Left forelimb (tissue), 1 donor: Measurements from ENCODE around the gene SETD7.
"Not testable (repeated sequence)": the region's sequence is repeated elsewhere in the genome, so short reads cannot be mapped to it uniquely, and the experiment has no call there.

Experiments
- DNase-seq: peaks from one replicate; pipeline ENCODE4 v3.0.0-alpha.2; 2018; ENCODE audit warnings: low spot score

Gene SETD7

DNA sequence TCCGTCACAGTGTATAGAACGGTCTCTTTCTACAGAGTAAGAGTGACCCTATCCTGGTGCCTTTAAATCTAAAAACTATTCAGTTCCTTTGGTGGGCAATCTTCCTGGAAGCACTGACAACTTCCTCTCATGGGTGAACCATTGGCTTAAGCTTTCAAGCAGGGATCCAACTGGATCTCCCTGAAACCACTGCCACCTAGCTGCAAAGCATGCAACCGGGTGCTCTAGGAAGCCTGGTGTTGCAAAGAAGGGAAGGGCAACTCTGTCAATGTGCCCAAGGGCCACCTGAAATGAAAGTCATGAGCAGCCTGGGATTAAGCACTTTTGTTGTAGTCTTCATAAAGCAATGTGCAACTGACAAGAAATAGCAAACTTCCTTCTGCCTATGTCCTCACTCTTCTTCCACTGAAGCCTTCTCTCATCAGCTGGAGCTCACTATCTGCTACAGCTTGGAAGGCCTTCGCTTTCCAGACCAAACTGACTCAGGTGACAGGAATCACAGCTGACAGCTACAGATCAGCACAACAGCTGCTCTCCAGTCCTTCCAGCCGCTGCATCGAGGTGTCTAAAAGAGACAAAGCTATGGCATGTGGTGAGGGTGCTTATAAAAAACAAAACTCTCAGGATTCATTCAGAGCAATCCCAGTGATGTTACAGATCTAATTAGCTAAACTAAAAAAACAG is 46.1 kb downstream of the SETD7 start:
- no peak for DNase-seq

DNA sequence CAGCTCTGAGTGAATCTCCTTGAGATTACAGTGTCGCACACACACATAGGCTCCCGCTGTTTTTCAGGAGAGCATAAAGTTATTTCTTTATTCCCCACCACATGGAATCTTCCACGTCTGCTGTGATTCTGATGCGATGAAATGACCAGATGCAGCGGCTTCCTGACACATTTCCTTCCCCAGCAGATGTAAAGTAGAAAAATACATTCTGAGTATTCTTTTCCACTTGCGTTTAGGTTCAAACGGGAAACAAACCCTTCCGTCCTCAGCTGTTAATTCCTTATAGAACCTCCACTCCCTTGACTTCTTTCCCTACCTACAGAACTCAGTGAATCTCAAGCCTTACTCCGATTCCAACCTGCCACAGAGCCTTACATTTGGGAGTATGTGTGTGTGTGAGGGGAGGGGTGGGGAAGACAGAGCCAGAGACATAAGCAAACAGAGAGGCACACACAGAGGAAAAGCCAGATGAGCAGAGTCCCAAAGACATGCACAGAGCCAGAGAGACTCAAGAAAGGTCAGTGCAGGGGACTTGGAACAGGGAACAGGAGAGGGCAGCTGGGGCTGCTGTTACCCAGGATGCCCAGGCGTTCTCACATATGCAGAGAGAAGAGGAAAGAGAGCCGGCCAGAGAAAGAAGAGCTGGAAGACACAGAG is 47.3 kb downstream of the SETD7 start:
- DNase-seq, result no peak

DNA sequence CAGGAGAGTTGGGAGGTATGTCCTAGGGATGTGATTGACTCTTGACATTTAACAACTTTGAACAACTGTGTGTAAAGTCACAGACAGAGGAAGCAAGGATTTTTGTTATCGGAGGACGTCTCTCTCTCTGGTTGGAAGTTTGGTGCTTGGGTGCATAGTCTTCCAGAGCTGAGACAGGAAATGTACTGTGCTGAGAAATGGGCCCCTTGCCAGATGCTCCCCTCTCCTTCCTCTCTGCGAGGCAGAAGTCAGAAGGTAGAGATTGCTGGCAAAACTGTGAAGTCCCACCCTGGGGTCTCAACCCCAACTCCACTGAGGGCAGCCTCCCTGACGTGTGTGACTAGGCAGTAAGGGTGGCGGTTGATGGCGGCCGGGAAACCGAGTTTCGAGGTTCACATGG is 49.2 kb downstream of the SETD7 start:
- DNase-seq, result no peak

DNA sequence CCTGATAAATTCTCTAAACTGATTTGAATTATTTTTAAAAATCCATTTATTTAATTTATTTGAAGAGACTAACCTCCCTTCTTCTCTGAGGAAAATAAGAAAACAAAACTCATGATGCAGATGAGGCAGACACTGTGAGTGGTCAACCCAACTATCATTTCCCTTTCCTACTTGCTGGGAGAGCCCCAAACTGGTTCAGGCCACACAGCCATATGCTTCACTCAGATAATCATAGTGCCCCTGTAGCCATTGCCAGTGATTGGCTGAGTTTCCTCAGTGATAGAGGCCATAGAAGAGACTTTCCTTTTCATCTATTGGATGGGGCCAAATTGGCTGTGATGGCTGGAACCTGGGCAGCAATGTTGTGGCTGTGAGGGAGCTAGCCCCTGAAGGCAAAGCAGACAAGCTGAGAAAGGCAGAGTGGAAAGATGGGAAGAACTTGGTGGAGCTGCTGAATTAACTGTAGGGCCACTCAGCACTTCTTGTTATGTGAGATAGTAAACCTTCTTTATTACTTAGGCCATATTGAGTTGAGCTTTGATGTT is 52.3 kb downstream of the SETD7 start:
- no peak for DNase-seq

DNA sequence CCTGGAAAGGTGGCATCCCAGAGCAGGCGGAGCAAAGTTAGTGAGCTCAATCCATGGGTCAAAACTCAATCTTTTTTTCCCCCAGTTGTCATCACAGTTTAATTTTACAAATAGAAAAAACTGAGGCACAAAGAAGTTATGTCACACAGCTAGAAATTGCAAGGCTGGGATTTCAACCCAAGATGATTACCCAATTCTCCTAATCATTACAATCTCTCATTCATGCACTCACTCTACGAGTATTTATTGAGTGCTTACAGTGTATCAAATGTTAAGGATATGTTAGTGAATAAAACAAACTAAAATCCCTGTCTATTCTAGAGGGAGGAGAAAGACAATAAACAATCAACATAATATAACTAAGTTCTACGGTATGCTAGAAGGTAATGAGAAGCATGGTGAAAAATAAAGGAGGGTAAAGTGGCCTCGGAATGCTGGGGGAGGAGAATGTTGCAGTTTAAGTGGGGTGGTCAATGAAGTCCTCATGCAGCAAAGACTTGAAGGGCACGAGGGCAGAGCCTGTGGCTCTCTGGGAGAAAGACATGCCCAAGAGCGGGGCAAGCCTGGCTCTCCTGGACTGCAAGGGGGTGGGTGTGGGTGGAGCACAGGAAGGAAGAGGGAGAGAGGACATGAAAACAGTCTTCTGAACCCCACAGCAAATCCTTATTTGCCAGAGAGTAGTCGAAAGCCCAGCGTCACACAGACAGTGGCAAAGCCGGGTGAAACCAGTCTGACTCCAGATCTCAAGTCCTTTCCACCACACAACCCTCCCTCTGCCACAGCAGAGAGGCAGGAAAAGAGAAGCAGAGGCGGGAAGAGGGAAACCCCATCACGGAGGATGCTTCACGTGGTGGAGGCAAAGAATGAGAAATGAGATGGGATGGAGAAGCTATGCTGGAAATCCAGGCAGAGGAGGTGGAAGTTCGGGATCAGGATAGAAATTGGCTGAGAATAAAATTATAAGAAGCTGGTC is 53.8 kb downstream of the SETD7 start:
- DNase-seq, result no peak

DNA sequence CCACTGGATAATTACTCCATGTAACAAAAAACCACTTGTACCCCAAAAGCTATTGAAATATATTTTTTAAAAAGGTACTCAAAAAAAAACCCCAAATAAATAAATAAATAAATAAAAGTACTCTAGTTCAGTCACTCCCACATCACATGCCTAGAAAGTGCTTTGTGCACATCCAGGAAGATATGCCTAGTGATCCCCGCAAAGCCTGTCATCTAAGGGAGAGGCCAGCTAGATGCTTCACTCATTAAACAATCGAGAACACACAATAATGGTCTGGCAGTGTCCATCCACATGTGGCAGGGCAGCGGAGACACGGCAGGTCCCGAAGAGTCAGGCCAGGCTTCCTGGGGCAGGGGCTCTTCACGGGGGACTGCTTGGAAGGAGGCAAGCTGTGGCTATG is 54.5 kb downstream of the SETD7 start:
- DNase-seq, result no peak

DNA sequence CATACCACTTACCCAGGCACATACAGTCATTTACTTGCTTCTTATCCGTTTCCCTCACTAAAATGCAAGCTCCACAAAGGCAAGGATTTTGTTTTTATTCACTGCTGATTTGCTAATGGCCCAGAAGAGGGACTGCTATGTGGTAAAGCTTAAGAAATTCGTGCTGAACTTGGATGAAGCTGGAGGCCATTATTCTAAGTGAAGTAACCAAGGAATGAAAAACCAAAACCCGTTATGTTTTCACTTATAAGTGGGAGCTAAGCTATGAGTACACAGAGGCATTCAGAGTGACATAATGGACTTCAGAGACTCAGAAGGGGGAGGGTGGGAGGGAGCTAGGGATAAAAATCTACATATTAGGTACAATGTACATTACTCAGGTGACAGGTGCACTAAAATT is 54.9 kb downstream of the SETD7 start:
- DNase-seq, result no peak

DNA sequence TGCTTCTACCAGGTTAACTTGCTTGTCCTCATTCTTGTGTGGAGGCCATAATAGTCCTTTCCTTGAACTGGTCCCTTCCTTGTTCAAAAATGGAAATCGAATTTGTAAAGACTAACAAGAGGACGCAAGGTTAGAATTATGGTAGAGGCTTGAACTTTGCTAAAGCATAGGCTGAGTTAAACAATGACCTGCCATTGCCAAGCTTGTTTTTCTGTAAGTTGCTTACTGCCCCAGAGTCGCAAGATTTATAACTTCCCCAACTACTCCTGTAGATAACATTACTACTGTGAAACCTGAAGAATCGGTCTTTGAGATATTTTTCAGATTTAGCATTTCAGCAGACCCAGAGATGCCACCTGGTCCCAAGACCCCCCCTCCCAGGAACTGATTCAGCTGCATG is 56.8 kb downstream of the SETD7 start:
- no peak for DNase-seq

DNA sequence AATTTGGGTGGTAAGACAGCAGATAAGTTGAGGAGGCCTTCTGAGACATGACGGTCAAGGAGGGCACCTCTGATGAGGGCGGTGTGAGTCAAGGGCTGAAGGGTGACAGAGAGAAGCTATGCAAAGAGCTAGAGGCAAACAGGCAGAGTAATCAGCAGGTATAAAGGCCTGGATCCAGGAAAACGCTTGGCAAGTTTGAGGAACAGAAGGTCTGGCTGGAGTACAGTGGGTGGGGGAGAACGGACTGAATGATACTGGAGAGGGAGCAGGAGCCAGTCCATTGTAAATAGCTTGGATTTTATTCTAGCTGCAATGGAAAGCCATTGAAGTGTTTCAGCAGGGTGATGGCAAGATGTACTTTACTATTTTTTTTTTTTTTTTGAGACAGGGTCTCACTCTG is 62.8 kb downstream of the SETD7 start:
- DNase-seq, result no peak

DNA sequence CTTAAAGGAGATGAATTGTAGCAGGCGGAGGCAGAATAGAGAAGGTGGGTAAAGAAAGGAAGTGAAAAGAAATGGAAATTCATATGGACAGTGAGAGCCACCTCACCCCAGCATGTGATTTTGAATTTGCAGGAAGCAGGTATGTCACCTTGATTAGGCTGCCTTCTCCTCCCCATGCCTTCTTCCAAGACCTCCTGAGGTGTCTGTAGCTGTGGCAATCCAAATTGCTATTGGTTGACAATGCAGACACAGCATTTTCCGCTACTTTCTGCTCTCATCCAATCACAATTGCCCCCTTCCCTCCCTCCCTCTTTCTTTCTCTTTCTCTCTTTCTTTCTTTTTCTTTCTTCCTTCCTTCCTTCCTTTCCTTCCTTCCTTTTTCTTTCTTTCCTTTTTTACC is 63.6 kb downstream of the SETD7 start:
- DNase-seq, result no peak

DNA sequence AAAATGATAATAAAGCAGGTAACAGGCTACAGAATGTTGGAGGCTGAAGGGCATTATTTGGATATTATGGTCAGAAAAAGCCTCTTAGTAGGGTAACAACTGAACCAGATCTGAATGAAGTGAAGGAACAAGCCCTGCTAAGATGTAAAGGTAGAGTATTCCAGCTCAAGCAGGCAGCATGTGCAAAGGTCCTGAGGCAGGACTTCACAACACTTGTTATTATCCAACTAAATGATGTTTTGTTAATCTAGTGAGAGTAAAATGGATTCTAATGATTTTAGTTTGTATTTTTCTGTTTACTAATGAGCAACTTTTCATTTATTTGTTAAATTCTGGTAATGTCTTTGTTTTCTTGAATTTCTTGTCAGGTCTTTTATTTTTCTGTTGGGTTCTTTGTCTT is 66.4 kb downstream of the SETD7 start:
- DNase-seq, result no peak

DNA sequence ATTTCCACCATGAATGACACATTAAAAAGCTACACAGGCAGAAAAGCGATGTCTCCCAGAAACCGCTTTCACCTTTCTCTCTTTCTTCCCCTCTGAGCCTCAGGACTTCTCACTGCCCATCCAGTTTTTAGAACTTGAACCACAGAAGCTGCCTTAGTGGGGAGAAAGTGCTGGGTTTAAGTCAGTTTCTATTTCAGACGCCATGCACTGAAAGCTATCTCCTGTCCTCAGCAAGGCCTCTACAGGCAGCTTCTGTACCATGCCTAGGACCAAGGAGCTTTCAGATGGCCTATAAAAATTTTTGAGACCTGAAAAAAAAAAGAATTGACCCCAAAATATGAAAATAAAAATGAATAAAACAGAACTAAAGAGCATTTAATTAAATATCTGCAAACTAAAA is 67.6 kb downstream of the SETD7 start:
- DNase-seq, result no peak

DNA sequence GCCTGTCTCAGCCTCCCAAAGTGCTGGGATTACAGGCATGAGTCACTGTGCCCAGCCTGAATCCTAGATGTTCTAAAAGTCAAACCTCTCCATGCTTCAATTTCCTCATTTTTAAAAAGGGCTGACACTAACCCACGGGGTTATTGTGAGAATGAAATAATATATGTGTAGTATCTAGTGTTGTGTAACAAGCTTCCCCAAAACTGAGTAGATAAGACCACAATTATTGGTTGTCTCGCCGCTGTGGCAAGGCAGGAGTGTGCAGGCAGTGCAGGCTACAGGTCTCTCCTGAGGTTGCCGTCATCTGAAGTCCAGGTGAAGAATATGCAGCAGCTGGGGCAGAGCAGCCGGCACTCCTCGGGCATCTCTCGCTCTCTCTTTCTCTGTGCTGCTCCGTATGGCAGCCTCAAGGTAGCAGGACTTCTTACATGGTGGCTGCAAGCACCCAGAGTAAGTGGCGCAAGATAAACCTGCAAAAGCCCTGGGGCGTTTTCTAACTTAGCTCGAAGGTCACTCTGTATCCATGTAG is 71.2 kb downstream of the SETD7 start:
- no peak for DNase-seq

DNA sequence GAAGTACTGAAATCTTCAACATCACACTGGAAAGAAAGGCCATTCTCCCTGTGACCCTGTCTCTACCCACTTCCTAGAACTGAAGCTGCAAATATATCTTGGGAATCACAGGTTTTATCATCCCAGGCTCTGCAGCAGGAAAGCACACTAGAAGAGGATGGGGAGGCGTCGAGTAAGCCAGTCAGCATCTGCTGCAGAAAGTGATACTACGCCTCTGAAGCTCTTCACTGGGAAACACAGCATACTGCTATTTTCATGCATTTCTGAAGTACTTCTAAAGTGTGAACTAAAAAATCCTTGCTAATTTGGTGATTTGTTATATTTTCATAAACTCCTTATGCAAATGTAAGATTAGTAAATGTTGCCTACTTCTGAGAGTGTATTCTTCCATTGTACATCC is 73.0 kb downstream of the SETD7 start:
- DNase-seq, result no peak

DNA sequence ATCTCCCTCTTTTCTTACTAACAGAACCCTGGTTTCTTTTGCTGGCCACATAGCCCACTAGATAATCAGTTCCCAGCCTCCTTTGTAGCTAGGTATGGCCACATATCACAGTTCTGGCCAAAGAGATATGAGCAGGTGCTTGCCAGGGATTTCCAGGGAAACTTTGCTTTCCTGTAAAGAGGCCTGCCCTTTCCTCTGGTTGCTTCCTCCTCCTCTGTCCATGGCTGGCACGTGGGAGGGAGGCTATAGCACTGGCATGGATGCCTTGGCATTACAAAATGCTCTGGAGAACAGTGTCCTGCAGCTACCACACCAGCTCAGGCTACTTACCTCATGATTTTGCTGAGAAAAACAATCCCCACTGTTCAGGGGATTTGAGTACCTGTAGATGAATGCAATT is 74.6 kb downstream of the SETD7 start:
- no peak for DNase-seq

DNA sequence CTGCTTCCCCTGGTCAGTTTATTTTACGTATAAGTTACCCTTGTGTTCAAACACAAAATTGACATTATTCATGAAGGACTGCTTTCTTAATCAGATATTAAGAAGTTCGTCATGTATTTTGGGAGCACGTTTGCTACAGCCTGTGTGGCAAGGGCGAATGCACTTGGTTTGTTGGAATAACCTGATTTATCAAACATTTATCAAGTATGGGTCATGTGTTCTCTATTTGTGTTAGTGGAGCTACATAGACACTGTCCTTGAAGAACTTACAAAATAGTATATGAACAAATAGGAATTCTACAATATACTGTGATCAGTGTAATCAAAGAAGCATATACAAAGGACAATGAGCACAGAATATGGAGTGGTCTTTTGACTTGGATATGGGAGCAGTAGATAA is 79.7 kb downstream of the SETD7 start:
- DNase-seq, result no peak

DNA sequence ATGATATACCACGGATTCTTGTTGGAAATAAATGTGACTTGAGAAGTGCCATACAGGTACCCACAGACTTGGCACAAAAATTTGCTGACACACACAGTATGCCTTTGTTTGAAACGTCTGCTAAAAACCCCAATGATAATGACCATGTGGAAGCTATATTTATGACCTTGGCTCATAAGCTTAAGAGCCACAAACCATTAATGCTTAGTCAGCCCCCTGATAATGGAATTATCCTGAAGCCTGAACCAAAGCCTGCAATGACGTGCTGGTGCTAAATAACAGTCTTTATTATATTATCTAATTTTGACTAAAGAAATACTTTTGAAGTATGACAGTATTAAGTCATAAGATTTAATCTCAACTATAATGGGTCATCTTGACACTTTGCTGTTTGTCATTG is 83.2 kb downstream of the SETD7 start:
- DNase-seq, result no peak

DNA sequence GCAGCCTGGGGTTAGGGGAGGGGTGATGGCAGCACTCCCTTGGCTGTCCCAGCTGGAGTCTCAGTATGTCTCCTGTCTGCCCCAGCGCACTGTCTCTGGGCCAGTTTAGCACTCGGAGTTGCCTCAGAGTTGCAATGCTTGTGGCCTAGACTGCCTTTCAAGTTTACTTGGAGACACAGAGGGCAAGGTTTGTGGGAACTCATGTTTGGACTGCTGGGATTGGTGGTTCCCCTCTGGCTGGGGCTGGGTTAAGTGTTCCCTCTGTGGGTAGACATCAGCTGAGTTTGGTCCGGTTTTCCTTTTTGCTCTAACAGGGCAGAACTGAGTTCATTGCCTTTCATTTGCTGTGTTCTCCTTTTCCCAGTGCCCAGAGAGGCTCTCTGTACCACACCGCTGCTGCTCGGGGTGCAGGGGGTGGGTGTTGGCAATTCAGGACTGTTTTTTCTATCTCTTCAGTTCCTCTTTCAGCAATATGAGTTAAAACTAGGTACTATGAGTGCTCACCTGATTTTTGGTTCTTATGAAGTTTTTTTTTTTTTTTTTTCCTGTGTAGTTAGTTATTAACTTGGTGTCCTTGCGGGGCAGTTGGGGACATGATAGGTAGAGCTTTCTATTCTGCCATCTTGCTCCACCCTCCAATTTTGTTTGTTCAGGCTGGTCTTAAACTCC is 84.9 kb downstream of the SETD7 start:
- no peak for DNase-seq

DNA sequence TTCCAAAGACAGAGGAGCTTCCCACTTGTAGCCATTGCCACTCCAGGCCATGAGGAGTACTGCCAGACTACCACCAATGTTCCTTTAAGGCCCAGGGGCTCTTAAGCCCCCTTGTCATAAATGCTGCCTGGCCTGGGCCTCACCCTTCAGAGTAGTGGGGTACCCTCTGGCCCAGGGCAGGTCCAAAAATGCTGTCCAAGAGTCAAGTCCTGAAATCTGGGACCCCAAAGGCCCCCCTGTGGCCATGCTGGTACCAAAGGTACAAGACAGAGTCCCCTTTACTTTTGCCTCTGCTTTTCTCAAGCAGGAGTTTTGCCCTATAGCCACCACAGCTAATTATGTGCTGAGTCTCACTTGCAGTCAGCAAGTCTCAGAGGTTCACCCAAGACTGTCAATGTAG is 85.7 kb downstream of the SETD7 start:
- no peak for DNase-seq

DNA sequence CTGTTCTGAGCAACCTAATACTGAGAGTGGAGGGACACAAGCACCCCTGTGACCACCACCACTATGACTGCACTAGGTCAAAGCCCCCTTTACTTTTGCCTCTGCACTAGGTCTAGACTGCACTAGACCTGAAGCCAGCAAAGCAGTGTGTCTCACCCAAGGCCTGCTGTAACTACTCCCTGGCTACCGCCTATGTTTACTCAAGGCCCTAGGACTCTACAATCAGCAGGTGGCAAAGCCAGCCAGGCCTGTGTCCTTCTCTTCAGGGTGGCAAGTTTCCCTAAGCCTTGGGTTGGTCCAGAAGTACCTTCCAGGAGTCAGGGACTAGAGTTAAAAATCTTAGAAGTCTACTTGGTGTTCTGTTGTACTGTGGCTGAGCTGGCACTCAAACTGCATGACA is 86.2 kb downstream of the SETD7 start:
- DNase-seq, result no peak

DNA sequence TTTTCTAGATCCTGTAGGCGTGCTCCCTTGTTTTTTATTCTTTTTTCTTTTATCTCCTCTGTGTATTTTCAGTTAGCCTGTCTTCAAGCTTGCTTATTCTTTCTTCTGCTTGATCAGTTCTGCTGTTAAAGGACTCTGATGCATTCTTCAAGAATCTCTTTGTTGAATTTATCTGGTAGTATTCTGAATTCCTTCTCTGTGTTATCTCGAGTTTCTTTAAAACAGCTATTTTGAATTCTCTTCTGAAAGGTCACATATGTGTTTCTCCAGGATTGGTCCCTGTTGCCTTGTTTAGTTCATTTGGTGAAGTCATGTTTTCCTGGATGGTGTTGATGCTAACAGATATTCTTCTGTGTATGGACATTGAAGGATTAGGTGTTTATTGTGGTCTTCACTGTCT is 86.8 kb downstream of the SETD7 start:
- DNase-seq, result no peak

DNA sequence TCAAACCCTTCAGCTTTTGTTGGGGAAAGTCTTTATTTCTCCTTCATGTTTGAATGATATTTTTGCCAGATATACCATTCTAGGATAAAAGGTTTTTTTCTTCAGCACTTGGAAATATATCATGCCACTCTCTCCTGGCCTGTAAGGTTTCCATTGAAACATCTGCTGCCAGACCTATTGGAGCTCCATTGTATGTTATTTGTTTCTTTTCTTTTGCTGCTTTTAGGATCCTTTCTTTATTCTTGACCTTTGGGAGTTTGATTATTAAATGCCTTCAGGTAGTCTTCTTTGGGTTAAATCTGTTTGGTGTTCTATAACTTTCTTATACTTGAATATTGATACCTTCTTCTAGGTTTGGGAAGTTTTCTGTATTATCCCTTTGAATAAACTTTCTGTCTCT is 87.3 kb downstream of the SETD7 start:
- not testable (repeated sequence) for DNase-seq
